Measurements from ENCODE around the gene MACIR.

MACIR gene

DNA sequence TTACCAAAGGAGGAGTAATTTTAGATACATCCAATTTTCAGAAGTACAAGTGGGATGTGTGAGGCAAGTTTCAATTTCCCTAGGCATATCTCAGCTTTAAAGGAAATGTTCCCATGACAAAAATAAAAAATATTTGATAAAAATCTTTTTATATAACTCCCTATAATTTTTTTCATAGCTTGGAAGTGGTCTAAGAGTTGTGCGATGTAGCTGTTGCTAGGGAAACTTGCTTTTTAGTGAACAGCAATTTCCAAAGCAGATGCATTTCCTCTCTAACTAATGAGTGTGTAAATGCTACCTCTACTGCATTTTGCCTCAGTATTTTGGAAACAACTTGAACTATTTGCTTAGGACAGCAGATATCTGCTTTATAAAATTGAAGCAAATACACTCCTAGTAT, 39.6 kb downstream of the MACIR start:
- H3K4me1 ChIP-seq, result peaks cover 3% of the 10 kb centered on the region

GRCh38 chr5:103298607-103299188, 40.1 kb downstream of the MACIR start:
- no peaks in the 10 kb centered on the region for H3K4me1 ChIP-seq
- H3K4me2 ChIP-seq, result no peak overlapping the region
- no peaks in the 10 kb centered on the region for H3K27me3 ChIP-seq
- TF ChIP-seq Cebpa-rat (IDR thresholded peaks at IDR 0.05), result no peak
- no peaks in the 10 kb centered on the region for H4K20me1 ChIP-seq
- no peak overlapping the region for H3K9ac ChIP-seq
- no peaks in the 10 kb centered on the region for H3K9me3 ChIP-seq
- no peak overlapping the region for H3K27ac ChIP-seq
- H3K4me3 ChIP-seq, result no peak overlapping the region
- no peaks in the 10 kb centered on the region for H3K36me3 ChIP-seq

More for the DNA sequence above, 39.6 kb downstream of the MACIR start:
- Histone ChIP-seq H3K27me3 (no peaks in the 10 kb centered on the region), H3K9ac (no peak overlapping the region), H3K4me2 (no peak overlapping the region), H3K36me3 (no peaks in the 10 kb centered on the region), H4K20me1 (no peaks in the 10 kb centered on the region), H3K9me3 (no peaks in the 10 kb centered on the region), H3K4me3 (no peak overlapping the region), H3K27ac (no peak overlapping the region)
- TF ChIP-seq Cebpa-rat (IDR thresholded peaks at IDR 0.05), result no peak

DNA sequence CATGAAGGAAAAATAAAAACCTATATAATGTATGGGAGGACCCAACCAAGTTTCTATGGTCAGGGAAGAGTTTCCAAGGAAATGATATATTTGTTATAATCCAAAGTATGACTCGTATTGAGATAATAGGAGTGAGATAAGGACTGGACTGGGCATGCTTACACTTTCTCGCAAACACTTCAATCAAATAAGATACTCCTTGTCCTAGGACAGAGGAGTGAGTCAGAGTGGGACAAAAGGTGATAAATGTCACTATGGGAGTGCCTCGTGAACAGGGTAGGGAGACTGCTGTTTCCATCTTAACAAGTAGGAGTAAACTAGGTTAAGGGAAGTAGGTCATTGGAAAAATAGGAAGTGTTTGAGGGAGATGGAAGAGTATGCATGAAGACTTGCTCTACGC, 47.2 kb downstream of the MACIR start:
- no peak for TF ChIP-seq Cebpa-rat (IDR thresholded peaks at IDR 0.05)
- no peaks in the 10 kb centered on the region for H3K9me3 ChIP-seq
- no peaks in the 10 kb centered on the region for H3K36me3 ChIP-seq
- H3K9ac ChIP-seq, result no peak overlapping the region
- no peak overlapping the region for H3K4me2 ChIP-seq
- no peak overlapping the region for H3K4me3 ChIP-seq
- no peak overlapping the region for H3K27ac ChIP-seq
- no peaks in the 10 kb centered on the region for H3K4me1 ChIP-seq
- no peaks in the 10 kb centered on the region for H3K27me3 ChIP-seq
- no peaks in the 10 kb centered on the region for H4K20me1 ChIP-seq

GRCh38 chr5:103307470-103307869, 48.9 kb downstream of the MACIR start:
- Histone ChIP-seq H3K4me2 (no peak overlapping the region), H3K36me3 (no peaks in the 10 kb centered on the region), H3K4me3 (no peak overlapping the region), H3K4me1 (no peaks in the 10 kb centered on the region), H3K9ac (no peak overlapping the region), H4K20me1 (no peaks in the 10 kb centered on the region), H3K27me3 (no peaks in the 10 kb centered on the region), H3K27ac (no peak overlapping the region), H3K9me3 (no peaks in the 10 kb centered on the region)
- no peak for TF ChIP-seq Cebpa-rat (IDR thresholded peaks at IDR 0.05)

- Histone ChIP-seq H3K4me3 (no peak overlapping the region), H3K36me3 (no peaks in the 10 kb centered on the region), H4K20me1 (no peaks in the 10 kb centered on the region), H3K9me3 (no peaks in the 10 kb centered on the region), H3K4me2 (no peak overlapping the region), H3K27me3 (no peaks in the 10 kb centered on the region), H3K4me1 (no peaks in the 10 kb centered on the region), H3K9ac (no peak overlapping the region), H3K27ac (no peak overlapping the region)
- TF ChIP-seq Cebpa-rat (IDR thresholded peaks at IDR 0.05), result no peak
Observed at GRCh38 chr5:103308774-103309173, 50.2 kb downstream of the MACIR start.

- no peak overlapping the region for H3K4me3 ChIP-seq
- H3K9me3 ChIP-seq, result no peaks in the 10 kb centered on the region
- H3K4me1 ChIP-seq, result no peaks in the 10 kb centered on the region
- no peak for TF ChIP-seq Cebpa-rat (IDR thresholded peaks at IDR 0.05)
- no peak overlapping the region for H3K4me2 ChIP-seq
- no peaks in the 10 kb centered on the region for H3K36me3 ChIP-seq
- H3K27ac ChIP-seq, result no peak overlapping the region
- H4K20me1 ChIP-seq, result no peaks in the 10 kb centered on the region
- H3K27me3 ChIP-seq, result no peaks in the 10 kb centered on the region
- H3K9ac ChIP-seq, result no peak overlapping the region
Observed at GRCh38 chr5:103313056-103313455, 54.5 kb downstream of the MACIR start.

DNA sequence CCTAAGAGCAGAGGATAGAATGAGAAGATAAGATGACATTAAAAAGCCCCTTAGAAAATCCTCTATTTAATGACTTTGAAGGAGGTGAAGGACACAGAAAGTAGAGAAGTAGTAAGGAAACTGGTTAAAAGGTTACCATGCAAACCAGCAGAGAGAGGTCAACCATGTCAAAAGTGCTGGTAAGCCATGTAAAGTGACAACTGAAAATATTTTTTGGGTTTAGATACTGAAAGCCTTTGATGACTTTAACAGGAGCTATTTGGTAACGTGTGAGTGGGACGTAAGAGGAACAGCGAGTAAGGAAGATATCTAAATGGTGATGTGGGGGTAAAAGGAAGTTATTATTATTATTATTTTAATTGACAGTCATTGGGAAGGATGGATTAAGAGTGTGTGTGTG, 56.9 kb downstream of the MACIR start:
- Histone ChIP-seq H3K27me3 (no peaks in the 10 kb centered on the region), H4K20me1 (no peaks in the 10 kb centered on the region), H3K4me2 (no peak overlapping the region), H3K4me3 (no peak overlapping the region), H3K36me3 (no peaks in the 10 kb centered on the region), H3K9ac (no peak overlapping the region), H3K27ac (no peak overlapping the region), H3K4me1 (no peaks in the 10 kb centered on the region), H3K9me3 (no peaks in the 10 kb centered on the region)
- TF ChIP-seq Cebpa-rat (IDR thresholded peaks at IDR 0.05), result no peak

DNA sequence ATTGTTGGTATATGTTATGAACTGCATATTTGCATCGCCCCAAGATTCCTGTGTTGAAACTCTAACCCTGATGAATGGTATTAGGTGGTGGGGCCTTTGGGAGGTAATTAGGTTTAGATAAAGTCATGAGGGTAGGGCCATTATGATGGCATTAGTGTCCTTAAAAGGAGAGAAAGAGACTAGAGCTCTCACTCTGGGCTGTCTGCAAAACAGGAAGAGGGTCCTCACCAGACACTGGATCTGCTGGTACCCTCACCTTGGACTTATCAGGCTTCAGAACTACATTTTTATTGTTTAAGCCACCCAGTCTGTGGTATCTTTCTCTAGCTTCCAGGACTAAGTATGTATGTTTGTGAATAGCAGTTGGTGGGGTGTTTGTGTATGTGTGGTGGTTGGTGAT, 68.9 kb downstream of the MACIR start:
- Histone ChIP-seq H4K20me1 (no peaks in the 10 kb centered on the region), H3K9ac (no peak overlapping the region), H3K4me3 (no peak overlapping the region), H3K27ac (no peak overlapping the region), H3K9me3 (no peaks in the 10 kb centered on the region), H3K4me2 (no peak overlapping the region), H3K4me1 (peaks cover 1% of the 10 kb centered on the region; the same call in 1 of the 2 replicates), H3K36me3 (no peaks in the 10 kb centered on the region), H3K27me3 (no peaks in the 10 kb centered on the region)
- TF ChIP-seq Cebpa-rat (IDR thresholded peaks at IDR 0.05), result no peak

- H3K27me3 ChIP-seq, result no peaks in the 10 kb centered on the region
- no peak overlapping the region for H3K4me2 ChIP-seq
- H3K27ac ChIP-seq, result no peak overlapping the region
- H3K4me3 ChIP-seq, result no peak overlapping the region
- no peaks in the 10 kb centered on the region for H3K9me3 ChIP-seq
- H4K20me1 ChIP-seq, result no peaks in the 10 kb centered on the region
- TF ChIP-seq Cebpa-rat (IDR thresholded peaks at IDR 0.05), result no peak
- H3K9ac ChIP-seq, result no peak overlapping the region
- peaks cover 5% of the 10 kb centered on the region; the same call in 1 of the 2 replicates for H3K4me1 ChIP-seq
- no peaks in the 10 kb centered on the region for H3K36me3 ChIP-seq
Observed at GRCh38 chr5:103327893-103328292, 69.3 kb downstream of the MACIR start.

Data from BLaER1 (cell line).